GM12865 (cell line): ENCODE data around the gene ANKRD9.
"Not testable (repeated sequence)": the region's sequence is repeated elsewhere in the genome, so short reads cannot be mapped to it uniquely, and the experiment has no call there.

Experiments
- DNase-seq: peaks from one replicate; pipeline ENCODE4 v3.0.0; 2010; ENCODE audit warnings: low read depth
- H3K4me3 ChIP-seq: 2 replicates; pipeline ENCODE4 v1.5.1; 2011; ENCODE audit warnings: mild to moderate bottlenecking, low read depth, low read length, control low read depth
- TF ChIP-seq, protein P1 (sequence below): IDR thresholded peaks from 2 replicates; pipeline ENCODE4 v1.5.1; 2011; ENCODE audit warnings: low read length, control low read depth, low read depth, inconsistent platforms; ENCODE audit not compliant: insufficient read depth; ENCODE audit errors: missing control alignments

ANKRD9 gene

DNA sequence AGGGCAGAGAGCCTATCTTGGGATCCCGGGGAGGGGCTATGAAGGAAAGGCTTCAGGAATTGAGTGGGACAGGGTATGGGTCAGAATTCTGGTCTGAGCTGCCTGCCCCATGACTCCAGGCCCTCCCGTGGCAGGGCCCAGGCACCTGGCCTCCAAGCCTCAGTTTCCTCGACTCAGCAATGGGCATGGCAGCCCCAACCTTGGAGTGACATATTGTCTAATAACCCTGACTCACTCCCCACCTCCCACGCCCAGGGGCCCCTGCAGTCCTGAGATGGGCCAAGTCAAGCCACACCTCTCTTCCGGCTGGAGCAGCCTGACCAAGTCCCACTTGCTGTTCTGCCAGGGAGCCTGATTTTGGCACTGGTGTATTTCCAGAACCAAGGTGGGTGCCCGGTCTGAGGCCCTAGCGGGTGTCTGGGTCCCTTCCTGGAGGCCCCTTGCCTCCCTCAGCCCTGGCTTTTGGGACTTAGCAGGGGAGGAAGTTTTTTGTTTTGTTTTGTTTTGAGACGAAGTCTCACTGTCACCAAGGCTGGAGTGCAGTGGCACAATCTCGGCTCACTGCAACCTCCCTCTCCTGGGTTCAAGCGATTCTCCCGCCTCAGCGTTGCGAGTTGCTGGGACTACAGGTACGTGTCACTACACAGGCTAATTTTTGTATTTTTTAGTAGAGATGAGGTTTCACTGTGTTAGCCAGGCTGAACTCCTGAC is 42.6 kb upstream of the ANKRD9 start:
- no peak overlapping the region for H3K4me3 ChIP-seq
- TF ChIP-seq, protein P1, sequence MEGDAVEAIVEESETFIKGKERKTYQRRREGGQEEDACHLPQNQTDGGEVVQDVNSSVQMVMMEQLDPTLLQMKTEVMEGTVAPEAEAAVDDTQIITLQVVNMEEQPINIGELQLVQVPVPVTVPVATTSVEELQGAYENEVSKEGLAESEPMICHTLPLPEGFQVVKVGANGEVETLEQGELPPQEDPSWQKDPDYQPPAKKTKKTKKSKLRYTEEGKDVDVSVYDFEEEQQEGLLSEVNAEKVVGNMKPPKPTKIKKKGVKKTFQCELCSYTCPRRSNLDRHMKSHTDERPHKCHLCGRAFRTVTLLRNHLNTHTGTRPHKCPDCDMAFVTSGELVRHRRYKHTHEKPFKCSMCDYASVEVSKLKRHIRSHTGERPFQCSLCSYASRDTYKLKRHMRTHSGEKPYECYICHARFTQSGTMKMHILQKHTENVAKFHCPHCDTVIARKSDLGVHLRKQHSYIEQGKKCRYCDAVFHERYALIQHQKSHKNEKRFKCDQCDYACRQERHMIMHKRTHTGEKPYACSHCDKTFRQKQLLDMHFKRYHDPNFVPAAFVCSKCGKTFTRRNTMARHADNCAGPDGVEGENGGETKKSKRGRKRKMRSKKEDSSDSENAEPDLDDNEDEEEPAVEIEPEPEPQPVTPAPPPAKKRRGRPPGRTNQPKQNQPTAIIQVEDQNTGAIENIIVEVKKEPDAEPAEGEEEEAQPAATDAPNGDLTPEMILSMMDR: no peak
- no peak for DNase-seq

DNA sequence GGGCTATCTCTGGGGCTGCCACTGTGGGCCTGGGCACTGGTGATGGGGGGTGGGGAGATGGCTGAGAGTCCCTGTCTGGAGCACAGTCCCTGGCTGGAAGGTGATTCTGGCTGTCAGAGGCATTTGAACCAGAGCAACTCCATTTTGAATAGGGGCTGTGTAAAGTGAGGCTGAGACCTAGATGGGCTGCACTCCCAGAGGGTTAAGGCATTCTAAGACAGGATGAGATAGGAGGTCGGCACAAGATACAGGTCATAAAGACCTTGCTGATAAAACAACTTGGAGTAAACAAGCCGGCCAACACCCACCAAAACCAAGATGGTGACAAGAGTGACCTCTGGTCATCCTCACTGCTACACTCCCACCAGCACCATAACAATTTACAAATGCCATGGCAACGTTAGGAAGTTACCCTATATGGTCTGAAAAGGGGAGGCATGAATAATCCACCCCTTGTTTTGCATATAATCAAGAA is 41.4 kb upstream of the ANKRD9 start:
- DNase-seq, H3K4me3 ChIP-seq: not testable (repeated sequence)

DNA sequence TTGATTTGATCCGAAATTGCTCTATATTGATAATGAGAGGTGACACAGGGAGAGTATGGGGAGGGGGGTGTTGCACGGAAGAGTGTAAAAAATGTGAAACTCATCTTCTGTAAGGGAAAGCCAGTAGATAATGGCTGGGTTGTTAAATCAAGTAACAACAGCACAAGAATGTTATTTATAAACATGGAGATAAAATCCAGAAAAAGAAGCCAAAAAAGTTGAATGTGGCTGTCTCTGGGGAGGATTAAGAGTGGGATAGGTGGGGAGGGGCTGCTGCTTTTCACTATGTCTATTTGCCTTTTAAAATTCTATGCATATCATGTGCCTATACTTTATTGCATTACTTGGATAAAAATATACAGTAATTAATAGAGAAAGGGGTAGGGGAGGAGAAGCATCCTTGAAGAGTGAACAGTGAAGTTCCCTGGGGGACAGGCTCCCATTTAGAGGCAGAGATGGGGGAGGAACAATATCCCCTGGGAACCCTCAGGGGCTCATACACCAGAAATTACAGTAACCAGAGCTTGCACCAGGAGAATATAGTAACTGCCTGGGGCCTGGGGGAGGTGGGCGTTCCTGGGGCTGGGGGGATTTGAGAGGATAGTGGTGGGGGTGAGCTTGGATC is 39.2 kb upstream of the ANKRD9 start:
- TF ChIP-seq, protein P1: no peak
- no peak for DNase-seq
- no peak overlapping the region for H3K4me3 ChIP-seq

DNA sequence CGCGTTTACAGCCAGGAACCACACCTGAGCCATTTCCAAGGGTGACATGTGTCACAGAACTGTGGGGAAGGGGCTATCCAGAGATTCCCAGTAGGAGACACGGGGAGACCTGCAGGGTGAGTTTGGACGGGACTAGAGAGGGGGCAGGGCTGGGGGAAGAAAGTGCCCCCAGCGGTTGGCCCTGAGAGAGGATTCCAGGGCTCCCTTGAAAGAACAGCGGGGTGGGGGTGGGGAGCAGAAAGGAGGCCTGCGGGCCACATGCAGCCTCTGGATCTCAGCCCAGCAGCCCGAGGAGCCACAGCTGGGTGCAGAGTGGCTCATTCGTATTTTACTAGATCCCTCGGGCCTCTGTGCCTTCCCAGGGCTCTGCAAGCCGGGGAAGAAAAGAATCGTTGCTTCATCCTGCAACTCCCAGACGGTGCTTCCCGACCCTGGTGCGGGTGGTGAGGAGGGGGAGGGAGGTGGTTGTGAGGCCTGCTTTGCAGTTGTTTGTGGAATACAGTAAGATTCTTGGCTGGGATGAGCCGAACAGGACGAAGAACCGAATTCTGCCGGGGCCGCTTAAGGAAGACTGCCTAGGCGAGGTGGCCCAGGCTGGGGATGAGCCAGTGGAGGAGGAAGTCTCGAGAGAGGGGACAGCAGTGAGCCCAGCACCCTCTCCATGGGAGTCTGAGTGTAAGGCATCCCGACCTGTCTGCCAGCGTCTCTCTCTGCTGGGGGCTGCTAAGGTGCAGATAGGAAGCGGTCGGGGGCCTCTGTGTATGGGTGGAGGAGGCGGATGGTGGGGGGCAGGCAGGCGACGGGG is 36.1 kb upstream of the ANKRD9 start:
- H3K4me3 ChIP-seq: no peak overlapping the region
- DNase-seq: no peak

DNA sequence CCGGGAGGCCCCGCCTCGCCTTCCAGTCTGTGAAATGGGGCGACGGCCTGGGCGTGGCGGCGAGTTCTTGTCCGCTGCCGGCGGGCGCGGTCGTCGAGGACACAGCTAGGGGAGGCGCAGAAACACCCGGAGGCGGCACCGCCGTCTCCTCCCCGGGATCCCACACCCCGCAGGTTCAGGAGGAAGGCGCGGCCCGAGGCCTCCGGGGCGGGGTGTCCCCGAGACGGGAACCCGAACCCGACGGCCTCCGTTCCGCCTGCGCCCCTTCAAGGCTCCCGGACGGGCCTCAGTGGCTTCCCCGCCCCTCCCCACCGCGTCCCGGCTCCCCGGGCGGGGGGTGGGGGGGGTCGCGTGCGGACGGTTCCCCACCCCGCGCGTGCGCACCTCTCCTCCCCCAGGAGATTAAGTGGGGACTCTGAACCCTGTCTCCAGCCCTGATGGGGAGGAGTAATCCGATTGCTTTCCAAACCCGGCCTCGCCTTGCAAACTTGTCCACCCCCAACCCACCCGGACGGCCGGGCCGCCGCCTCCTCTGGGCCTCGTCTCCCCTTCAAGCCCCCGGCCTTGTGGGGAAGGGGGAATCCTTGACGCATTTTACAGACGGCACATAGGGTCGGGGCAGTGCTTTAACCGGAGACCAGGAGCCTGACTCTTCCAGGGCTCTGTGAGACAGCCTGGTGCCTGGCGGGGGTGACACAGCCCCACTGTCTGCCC is 35.3 kb upstream of the ANKRD9 start:
- no peak overlapping the region for H3K4me3 ChIP-seq
- DNase-seq: peak; percentile 35
- TF ChIP-seq, protein P1: no peak

More for the DNA sequence above, 36.1 kb upstream of the ANKRD9 start:
- TF ChIP-seq, protein P1: no peak

DNA sequence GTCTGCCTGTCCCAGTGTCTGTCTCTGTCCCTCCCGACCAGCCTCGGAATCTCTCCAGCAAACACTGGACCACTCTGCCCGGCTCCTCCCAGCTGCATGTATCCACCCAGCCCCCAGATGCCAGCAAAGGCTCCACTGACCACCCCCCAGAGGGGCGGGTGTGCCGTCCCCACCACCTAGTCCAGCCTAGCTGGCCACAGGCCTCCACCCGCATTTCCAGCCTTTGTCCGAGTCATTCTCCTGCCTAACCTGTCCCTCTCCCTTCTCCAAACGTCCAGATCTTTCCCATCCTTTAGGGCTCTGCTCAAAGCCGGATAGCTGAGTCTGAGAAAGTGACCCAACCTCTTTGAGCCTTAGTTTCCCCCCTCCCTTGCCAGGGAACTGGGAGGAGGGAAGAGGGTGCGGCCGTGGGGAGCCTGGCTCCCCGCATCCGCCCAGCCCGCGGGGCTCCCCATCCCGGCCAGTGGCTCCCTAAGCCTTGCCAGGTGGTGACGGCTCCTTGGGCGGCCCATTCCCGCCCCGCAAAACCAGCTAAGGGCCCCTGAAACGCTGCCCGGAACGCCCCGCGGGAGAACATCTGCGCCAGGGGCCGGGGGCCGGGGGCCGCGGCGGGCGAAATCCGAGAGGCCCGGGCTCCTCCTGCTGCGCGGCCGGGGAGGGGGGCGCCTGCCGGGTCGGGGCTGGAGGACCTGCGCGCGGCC is 34.6 kb upstream of the ANKRD9 start:
- TF ChIP-seq, protein P1: no peak
- H3K4me3 ChIP-seq: no peak overlapping the region
- DNase-seq: no peak

DNA sequence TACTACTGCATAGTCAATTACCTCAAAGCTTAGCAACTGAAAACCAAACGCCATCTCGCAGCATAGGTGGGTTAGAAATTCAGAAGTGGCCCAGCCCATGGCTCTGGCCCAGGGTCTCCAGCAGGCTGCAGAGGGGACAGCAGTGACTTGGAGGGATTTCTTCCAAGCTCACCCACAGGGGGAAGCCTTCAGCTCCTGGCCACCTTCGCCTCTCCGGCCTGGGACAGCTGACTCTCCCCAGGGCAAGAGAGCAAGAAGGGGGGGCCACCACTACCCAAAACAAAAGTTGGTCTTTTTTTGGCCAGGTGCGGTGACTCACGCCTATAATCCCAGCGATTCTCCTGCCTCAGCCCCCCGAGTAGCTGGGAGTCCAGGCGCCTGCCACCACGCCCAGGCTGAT is 32.2 kb upstream of the ANKRD9 start:
- TF ChIP-seq, protein P1: no peak
- DNase-seq: no peak
- no peak overlapping the region for H3K4me3 ChIP-seq

DNA sequence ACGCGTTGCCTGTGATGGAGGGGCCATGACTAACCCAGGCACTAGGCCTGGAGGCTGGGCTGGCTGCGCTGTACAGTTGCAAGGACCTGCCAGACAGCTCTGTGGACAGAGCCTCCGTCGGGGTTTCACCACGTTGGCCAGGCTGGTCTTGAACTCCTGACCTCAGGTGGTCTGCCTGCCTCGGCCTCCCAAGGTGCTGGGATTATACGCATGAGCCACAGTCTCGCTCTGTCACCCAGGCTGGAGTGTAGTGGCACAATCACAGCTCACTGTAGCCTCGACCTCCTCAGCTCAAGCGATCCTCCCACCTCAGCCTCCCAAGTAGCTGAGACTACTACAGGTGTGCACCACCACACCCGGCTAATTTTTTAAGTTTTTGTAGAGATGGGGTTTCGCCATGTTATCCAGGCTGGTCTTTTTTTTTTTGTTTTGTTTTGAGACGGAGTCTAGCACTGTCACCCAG is 31.5 kb upstream of the ANKRD9 start:
- not testable (repeated sequence) for H3K4me3 ChIP-seq, DNase-seq
